HCT116 (cell line): ENCODE results near the gene EPDR1.

Experiments
- EZH2 ChIP-seq: fragments of 200-600 bp; sonication (generic); IDR thresholded peaks from 2 replicates; pipeline ENCODE4 v1.6.1; 2017; ENCODE audit warnings: antibody characterized with exemption, mixed run types
- POLR2A ChIP-seq: IDR thresholded peaks from 2 replicates; pipeline ENCODE4 v1.7.0; 2011; ENCODE audit warnings: borderline replicate concordance; ENCODE audit not compliant: insufficient read depth, insufficient read length; ENCODE audit errors: extremely low read depth
- TCF7L2 ChIP-seq: IDR thresholded peaks from 2 replicates; pipeline ENCODE4 v1.7.0; 2011; ENCODE audit warnings: borderline replicate concordance, inconsistent platforms; ENCODE audit not compliant: insufficient read depth, insufficient read length; ENCODE audit errors: extremely low read depth
- TF ChIP-seq, protein P1 (sequence below), 3 experiments: fragments of 200-600 bp in 1 of 3; sonication (generic) in 1 of 3; IDR thresholded peaks in 2 of 3; conservative IDR thresholded peaks in 1 of 3; 2 replicates each; pipeline ENCODE4 v1.5.1; 2012 to 2017; ENCODE audit warnings: low read depth in 2 of 3, low read length in 2 of 3, antibody characterized with exemption in 1 of 3, borderline replicate concordance in 1 of 3, control low read depth in 1 of 3, mild to moderate bottlenecking in 1 of 3, mixed read lengths in 1 of 3, mixed run types in 1 of 3, moderate library complexity in 1 of 3; ENCODE audit not compliant: insufficient read depth in 1 of 3
- TF ChIP-seq, protein P2 (sequence below): IDR thresholded peaks from 2 replicates; pipeline ENCODE4 v1.6.1; 2012
- TF ChIP-seq, protein P3 (sequence below): IDR thresholded peaks from 2 replicates; pipeline ENCODE4 v1.6.1; 2012; ENCODE audit warnings: low read depth

DNA sequence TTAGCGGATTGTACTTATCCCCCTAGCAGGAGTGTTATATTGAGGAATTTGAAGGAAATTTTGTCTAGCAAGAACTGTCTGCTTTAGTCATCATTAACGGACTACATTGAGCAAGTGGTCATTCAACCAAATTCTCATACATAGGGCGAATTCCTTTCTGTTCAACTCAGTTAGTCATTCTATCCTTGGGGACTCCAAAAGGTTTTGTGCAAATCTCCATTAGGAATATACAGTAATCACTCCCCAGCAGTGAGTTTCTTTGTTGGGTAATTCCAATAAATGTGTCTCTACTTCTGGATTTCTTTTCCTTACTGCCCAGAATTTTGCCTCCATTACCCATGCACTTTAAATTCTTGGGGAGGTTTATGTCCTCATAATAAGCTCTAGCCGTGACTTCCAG is 51.1 kb downstream of the EPDR1 start:
- TF ChIP-seq, protein P1, sequence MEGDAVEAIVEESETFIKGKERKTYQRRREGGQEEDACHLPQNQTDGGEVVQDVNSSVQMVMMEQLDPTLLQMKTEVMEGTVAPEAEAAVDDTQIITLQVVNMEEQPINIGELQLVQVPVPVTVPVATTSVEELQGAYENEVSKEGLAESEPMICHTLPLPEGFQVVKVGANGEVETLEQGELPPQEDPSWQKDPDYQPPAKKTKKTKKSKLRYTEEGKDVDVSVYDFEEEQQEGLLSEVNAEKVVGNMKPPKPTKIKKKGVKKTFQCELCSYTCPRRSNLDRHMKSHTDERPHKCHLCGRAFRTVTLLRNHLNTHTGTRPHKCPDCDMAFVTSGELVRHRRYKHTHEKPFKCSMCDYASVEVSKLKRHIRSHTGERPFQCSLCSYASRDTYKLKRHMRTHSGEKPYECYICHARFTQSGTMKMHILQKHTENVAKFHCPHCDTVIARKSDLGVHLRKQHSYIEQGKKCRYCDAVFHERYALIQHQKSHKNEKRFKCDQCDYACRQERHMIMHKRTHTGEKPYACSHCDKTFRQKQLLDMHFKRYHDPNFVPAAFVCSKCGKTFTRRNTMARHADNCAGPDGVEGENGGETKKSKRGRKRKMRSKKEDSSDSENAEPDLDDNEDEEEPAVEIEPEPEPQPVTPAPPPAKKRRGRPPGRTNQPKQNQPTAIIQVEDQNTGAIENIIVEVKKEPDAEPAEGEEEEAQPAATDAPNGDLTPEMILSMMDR (IDR thresholded peaks at IDR 0.05 in 2 of 3, conservative IDR thresholded peaks at IDR 0.05 in 1 of 3; ENCODE audit: borderline replicate concordance in 1 of 3, insufficient read depth in 1 of 3, low read depth in 2 of 3, low read length in 2 of 3), result no peak
- TF ChIP-seq, protein P2, sequence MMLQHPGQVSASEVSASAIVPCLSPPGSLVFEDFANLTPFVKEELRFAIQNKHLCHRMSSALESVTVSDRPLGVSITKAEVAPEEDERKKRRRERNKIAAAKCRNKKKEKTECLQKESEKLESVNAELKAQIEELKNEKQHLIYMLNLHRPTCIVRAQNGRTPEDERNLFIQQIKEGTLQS, result no peak
- no peak for TF ChIP-seq POLR2A
- no peak for TF ChIP-seq EZH2
- TF ChIP-seq TCF7L2, result no peak
- TF ChIP-seq, protein P3, sequence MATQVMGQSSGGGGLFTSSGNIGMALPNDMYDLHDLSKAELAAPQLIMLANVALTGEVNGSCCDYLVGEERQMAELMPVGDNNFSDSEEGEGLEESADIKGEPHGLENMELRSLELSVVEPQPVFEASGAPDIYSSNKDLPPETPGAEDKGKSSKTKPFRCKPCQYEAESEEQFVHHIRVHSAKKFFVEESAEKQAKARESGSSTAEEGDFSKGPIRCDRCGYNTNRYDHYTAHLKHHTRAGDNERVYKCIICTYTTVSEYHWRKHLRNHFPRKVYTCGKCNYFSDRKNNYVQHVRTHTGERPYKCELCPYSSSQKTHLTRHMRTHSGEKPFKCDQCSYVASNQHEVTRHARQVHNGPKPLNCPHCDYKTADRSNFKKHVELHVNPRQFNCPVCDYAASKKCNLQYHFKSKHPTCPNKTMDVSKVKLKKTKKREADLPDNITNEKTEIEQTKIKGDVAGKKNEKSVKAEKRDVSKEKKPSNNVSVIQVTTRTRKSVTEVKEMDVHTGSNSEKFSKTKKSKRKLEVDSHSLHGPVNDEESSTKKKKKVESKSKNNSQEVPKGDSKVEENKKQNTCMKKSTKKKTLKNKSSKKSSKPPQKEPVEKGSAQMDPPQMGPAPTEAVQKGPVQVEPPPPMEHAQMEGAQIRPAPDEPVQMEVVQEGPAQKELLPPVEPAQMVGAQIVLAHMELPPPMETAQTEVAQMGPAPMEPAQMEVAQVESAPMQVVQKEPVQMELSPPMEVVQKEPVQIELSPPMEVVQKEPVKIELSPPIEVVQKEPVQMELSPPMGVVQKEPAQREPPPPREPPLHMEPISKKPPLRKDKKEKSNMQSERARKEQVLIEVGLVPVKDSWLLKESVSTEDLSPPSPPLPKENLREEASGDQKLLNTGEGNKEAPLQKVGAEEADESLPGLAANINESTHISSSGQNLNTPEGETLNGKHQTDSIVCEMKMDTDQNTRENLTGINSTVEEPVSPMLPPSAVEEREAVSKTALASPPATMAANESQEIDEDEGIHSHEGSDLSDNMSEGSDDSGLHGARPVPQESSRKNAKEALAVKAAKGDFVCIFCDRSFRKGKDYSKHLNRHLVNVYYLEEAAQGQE, result no peak
